ENCODE results near the gene MED13.

GRCh38 chr17:62064791-62065563 lies at the start of gene MED13:
- TF ChIP-seq, protein P1, sequence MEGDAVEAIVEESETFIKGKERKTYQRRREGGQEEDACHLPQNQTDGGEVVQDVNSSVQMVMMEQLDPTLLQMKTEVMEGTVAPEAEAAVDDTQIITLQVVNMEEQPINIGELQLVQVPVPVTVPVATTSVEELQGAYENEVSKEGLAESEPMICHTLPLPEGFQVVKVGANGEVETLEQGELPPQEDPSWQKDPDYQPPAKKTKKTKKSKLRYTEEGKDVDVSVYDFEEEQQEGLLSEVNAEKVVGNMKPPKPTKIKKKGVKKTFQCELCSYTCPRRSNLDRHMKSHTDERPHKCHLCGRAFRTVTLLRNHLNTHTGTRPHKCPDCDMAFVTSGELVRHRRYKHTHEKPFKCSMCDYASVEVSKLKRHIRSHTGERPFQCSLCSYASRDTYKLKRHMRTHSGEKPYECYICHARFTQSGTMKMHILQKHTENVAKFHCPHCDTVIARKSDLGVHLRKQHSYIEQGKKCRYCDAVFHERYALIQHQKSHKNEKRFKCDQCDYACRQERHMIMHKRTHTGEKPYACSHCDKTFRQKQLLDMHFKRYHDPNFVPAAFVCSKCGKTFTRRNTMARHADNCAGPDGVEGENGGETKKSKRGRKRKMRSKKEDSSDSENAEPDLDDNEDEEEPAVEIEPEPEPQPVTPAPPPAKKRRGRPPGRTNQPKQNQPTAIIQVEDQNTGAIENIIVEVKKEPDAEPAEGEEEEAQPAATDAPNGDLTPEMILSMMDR (conservative IDR thresholded peaks at IDR 0.05 in 1 of 2, IDR thresholded peaks at IDR 0.05 in 1 of 2; ENCODE audit: low read depth in 1 of 2, low read length in 2 of 2): no peak
- TF ChIP-seq EZH2 (IDR thresholded peaks at IDR 0.05; ENCODE audit: low read length, missing control alignments): no peak

All from fibroblast of lung (primary cell).